Transverse colon (tissue), 4 donors: Measurements from ENCODE around the gene UBE4A. TPM values are rescaled to one million over a fixed set of nuclear protein-coding genes. Genes with fewer than 3 reads are reported as not detected.

Source experiments
- DNase-seq: peaks from one replicate; pipeline ENCODE4 v3.0.0-alpha.2; 2019
- H3K27ac ChIP-seq, 4 donors: fragments of 200-600 bp; sonication (generic); 2 replicates each; pipeline ENCODE4 v1.5.1; 2016 to 2018; ENCODE audit warnings: inconsistent platforms in 4 of 4
- H3K27me3 ChIP-seq: fragments of 200-600 bp; sonication (generic); 2 replicates; pipeline ENCODE4 v1.5.1; 2017; ENCODE audit warnings: inconsistent platforms
- H3K36me3 ChIP-seq, 4 donors: fragments of 200-600 bp; sonication (generic); 2 replicates each; pipeline ENCODE4 v1.5.1; 2017 to 2019; ENCODE audit warnings: inconsistent platforms in 4 of 4
- H3K4me1 ChIP-seq, 4 donors: fragments of 200-600 bp; sonication (generic); 2 replicates each; pipeline ENCODE4 v1.5.1; 2017 to 2020; ENCODE audit warnings: inconsistent platforms in 4 of 4
- H3K4me3 ChIP-seq, 4 donors: fragments of 200-600 bp; sonication (generic); 1 replicate in 1 of 4; 2 replicates in 3 of 4; pipeline versions ENCODE4 v1.5.1 to v1.6.1; 2017 to 2019; ENCODE audit warnings: inconsistent platforms in 4 of 4
- H3K9me3 ChIP-seq, 2 donors: fragments of 200-600 bp; sonication (generic); 2 replicates each; pipeline ENCODE4 v1.5.1; 2017 to 2019; ENCODE audit warnings: inconsistent platforms in 2 of 2
- CTCF ChIP-seq, 5 experiments: fragments of 200-600 bp in 3 of 5; fragments of 450-650 bp in 2 of 5; sonication (generic) in 3 of 5; IDR thresholded peaks; 1 replicate in 2 of 5; 2 replicates in 3 of 5; pipeline ENCODE4 v1.5.1; 2016 to 2017; ENCODE audit warnings: antibody characterized with exemption in 5 of 5, inconsistent platforms in 3 of 5, mild to moderate bottlenecking in 2 of 5, moderate library complexity in 1 of 5
- EP300 ChIP-seq: sonication (generic); formaldehyde crosslinking; IDR thresholded peaks from one replicate; pipeline ENCODE4 v1.6.1; 2017; ENCODE audit warnings: antibody characterized with exemption, low read depth
- POLR2A ChIP-seq: fragments of 450-650 bp; IDR thresholded peaks from one replicate; pipeline ENCODE4 v1.6.1; 2016; ENCODE audit warnings: antibody characterized with exemption, mild to moderate bottlenecking, moderate library complexity
- POLR2AphosphoS5 ChIP-seq, 3 donors: sonication (generic); formaldehyde crosslinking; IDR thresholded peaks; one replicate each; pipeline ENCODE4 v1.6.1; 2016; ENCODE audit warnings: antibody characterized with exemption in 3 of 3
- WGBS, 2 donors: methylation state at CpG; one replicate each; pipeline ENCODE4 v1.1.5; 2018; ENCODE audit warnings: low coverage in 1 of 2; 5-methylcytosine and 5-hydroxymethylcytosine counted together
- in situ Hi-C, 4 donors: fragments of 200-750 bp; cut with MboI; loops; one replicate each; pipeline versions ENCODE4 v1.15.0 to v1.15.1; 2017; ENCODE audit warnings: low sequenced_read_pairs in 3 of 4, low pct_ligation_motif_present in 1 of 4, low pct_unique_long_range_greater_than_20kb in 1 of 4
- intact Hi-C: fragments of 100-400 bp; cut with DNase I; formaldehyde crosslinking; loops from one replicate; pipeline ENCODE4 v1.15.1; 2023; ENCODE audit warnings: low total_unique reads
- total RNA-seq, 4 donors: library from RNA; depleted of rRNA; stranded (reverse); fragments of >200 nt; gene quantifications; one replicate each; pipeline ENCODE4 v1.1.0, GENCODE V29; 2016

The UBE4A gene
- total RNA-seq: 10 to 100 TPM; 42.3 to 54.3 (median 49.2) TPM

- Histone ChIP-seq H3K27ac (peak within 1 kb of the TSS; percentile 52 to 85 (median 75)), H3K9me3 (no peaks in the 10 kb centered on the region), H3K27me3 (no peaks in the 10 kb centered on the region), H3K36me3 (no peaks in the 10 kb centered on the region), H3K4me3 (peak within 1 kb of the TSS; percentile 59 to 93 (median 70)), H3K4me1 (peaks cover 6 to 17% (median 12%) of the 10 kb centered on the region in 4 donors)
- in situ Hi-C loops (loop anchor here in 3 of 4 donors (5.0 to 25.0 kb wide), 4 partner anchors 65 to 215 kb away; partner anchors contain the start of gene SCN2B (in 2 of the 3)), intact Hi-C loops (no loop called here)
- WGBS, 2 donors: 6 to 14% methylated on average over 10 to 33 of the region's 33 CpGs
- TF ChIP-seq EP300 (no peak), POLR2A (peak; percentile 73), POLR2AphosphoS5 (IDR thresholded peaks at IDR 0.05) (peak; percentile 69 to 86 (median 83)), CTCF (IDR thresholded peaks at IDR 0.05) (no peak)
- DNase-seq: peak; percentile 97
Measured at GRCh38 chr11:118359295-118359958, at the start of gene UBE4A. TSS of gene UBE4A (plus strand) at chr11:118359600. CDS start at chr11:118365081, 5,481 bp downstream.

GRCh38 chr11:118310271-118310670 lies 49.1 kb upstream of the UBE4A start:
- H3K9me3 ChIP-seq: no peaks in the 10 kb centered on the region
- TF ChIP-seq POLR2AphosphoS5 (IDR thresholded peaks at IDR 0.05) (no peak), CTCF (IDR thresholded peaks at IDR 0.05) (no peak), POLR2A (no peak), EP300 (no peak)
- H3K36me3 ChIP-seq: no peaks in the 10 kb centered on the region
- intact Hi-C loops: no loop called here
- in situ Hi-C loops: no loop called here
- H3K4me3 ChIP-seq: no peak overlapping the region
- peaks cover 0 to 21% (median 13%) of the 10 kb centered on the region in 4 donors for H3K4me1 ChIP-seq
- peaks cover 5% of the 10 kb centered on the region for H3K27me3 ChIP-seq
- no peak overlapping the region for H3K27ac ChIP-seq
- no peak for DNase-seq
- 60 to 83% methylated on average over 1 to 3 of the region's 3 CpGs for WGBS, 2 donors

- H3K36me3 ChIP-seq: no peaks in the 10 kb centered on the region
- 40 to 41% methylated on average over 3 of the region's 3 CpGs for WGBS, 2 donors
- H3K27ac ChIP-seq: peak overlapping the region in 2 of 4 donors; percentile 1 to 7
- DNase-seq: peak; percentile 28
- TF ChIP-seq POLR2A (no peak), POLR2AphosphoS5 (IDR thresholded peaks at IDR 0.05) (peak in 1 of 3 donors; percentile 14), EP300 (no peak), CTCF (IDR thresholded peaks at IDR 0.05) (no peak)
- no peaks in the 10 kb centered on the region for H3K9me3 ChIP-seq
- intact Hi-C loops: no loop called here
- peaks cover 6 to 27% (median 20%) of the 10 kb centered on the region in 4 donors for H3K4me1 ChIP-seq
- H3K27me3 ChIP-seq: peaks cover 5% of the 10 kb centered on the region
- H3K4me3 ChIP-seq: no peak overlapping the region
- in situ Hi-C loops: no loop called here
Measured at GRCh38 chr11:118310781-118311485, 48.5 kb upstream of the UBE4A start.

GRCh38 chr11:118311518-118311917 lies 47.9 kb upstream of the UBE4A start:
- Histone ChIP-seq H3K27ac (peak overlapping the region in 1 of 4 donors; percentile 7), H3K27me3 (peaks cover 5% of the 10 kb centered on the region), H3K4me3 (no peak overlapping the region), H3K9me3 (no peaks in the 10 kb centered on the region), H3K36me3 (no peaks in the 10 kb centered on the region), H3K4me1 (peaks cover 12 to 33% (median 25%) of the 10 kb centered on the region in 4 donors)
- intact Hi-C loops: no loop called here
- DNase-seq: no peak
- in situ Hi-C loops: no loop called here
- TF ChIP-seq EP300: no peak
- no peak for TF ChIP-seq CTCF (IDR thresholded peaks at IDR 0.05)
- WGBS, 2 donors: 72 to 75% methylated on average over 4 of the region's 4 CpGs
